Measurements from ENCODE around the gene CAPN14.

CAPN14 gene

GRCh38 chr2:31139671-31140070, 77.6 kb downstream of the CAPN14 start:
- no peak for DNase-seq (ENCODE audit: low spot score)

DNA sequence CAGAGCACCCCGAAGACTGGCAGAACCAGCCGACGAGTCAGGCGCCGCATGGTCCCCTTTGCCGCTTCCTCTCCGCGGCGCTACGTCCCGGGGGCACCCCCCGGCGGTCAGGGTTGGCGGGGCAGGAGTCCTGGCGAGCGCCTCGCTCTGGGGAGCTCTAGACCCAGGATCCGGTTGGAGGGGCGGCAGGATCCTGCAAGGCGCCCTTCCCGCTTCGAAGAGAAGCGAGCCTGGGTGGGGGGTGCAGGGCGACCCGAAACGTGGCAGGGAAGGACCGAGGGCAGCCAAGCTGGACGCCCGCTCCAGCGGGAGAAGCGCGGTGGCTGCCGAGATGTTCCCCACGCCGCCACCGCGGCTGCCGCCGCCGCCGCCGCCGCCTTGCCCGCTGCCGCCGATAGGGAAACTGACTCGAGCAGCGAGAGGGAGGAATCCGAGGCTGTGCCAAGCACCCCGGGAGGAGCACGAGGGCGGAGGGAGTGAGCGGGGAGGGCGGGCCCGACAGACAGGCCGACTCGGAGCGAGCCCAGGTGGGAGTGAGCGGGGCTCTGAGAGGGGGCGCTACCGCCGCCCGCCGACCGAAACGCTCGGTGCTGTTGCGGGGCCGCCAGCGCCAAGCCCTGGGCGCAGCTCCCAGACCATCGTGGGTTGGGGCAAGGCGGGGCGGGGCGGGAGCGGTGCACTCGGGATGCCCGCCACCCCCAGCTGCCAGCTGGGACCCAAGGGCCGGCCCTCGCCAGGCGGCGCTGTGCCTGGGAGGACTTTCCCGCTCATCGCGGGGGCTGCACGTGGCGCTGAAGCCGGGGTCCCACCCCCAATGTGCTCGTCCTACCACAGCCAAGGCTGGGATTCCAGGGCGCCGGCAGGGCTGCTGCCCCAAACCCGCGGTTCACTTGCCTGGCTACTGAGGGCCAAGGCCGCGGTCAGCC, 79.0 kb downstream of the CAPN14 start, which contains the start of gene GALNT14:
GALNT14 (minus strand) TSS at position 404 of the 926 bp plus-strand sequence; CDS start at position 50, 354 bp downstream.
- no peak for DNase-seq (ENCODE audit: low spot score)

- no peak for DNase-seq (ENCODE audit: low spot score)
These were observed 79.9 kb downstream of the CAPN14 start for GRCh38 chr2:31137211-31138036.

DNA sequence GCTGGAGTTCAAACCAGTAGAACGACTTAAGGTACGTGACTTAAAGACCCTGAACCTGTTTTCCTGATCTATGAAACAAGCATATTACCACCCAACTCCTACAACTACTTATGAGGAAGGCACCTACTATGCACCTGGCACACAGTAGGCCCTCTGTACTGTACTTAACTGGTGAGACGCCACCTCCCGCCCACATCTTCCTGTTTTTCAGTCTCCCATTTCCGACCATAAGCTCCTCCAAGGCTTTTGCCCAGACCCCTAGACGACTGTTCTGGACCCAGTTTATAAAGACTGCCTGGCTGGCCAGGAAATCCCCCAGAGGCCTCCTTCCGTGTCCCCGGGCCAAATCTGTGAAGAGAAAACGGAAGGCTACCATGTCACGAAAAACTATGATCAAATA, 80.6 kb downstream of the CAPN14 start:
- DNase-seq (ENCODE audit: low spot score) = no peak

DNA sequence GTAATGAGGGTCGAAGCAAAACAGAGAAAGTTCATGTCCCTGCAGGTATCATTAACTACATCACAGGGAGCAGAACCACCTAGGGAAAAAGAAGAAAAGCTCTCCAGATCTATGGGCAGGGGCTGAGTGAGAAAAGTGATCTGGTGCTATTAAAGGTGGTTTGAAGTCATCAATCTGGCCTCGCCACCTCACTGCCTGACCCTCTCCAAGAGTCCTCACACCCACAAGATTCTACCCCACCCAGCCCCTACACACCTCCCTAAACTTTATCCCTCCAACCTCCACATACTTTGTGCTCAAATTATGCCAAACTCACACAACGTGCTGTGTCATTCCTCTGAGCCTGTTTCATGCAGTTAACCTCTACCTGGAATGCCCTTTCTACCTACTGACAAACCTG, 81.3 kb downstream of the CAPN14 start:
- no peak for DNase-seq (ENCODE audit: low spot score)

DNA sequence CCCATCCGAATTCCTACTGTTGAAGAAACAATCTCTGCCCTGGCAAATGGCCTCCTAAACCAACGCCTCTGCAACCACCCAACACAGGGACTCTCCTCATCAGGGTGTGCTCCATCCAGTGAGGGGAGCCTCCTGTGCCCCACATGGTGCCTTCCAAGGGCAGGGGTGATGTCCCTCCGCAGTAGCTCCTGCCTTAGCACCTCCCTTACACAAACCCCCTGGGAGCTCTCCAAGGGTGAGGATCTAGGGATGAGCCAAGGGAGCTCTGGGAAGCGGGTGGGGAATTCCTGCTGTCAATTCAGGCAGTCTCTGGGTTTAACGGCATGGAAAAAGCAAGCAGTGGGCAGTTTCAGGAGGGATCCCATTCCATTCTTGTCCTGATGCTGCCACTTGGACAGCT, 82.8 kb downstream of the CAPN14 start:
- DNase-seq (ENCODE audit: low spot score) = no peak

DNA sequence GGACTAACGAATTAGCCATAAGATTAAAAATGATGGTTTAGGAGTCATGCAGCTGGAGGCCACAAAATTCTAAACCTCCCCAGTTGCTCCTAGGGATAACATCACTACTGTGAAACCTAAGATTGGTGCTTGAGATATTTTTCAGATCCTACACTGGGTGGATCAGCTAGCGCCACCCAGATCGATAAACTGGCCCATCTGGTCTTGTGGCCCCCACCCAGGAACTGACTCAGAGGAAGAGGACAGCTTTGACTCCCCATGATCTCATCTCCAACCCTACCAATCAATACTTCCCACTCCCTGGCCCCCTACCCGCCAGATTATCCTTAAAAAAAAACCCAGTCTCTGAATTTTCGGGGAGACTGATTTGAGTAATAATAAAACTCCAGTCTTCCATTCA, 84.5 kb downstream of the CAPN14 start:
- DNase-seq (ENCODE audit: low spot score) = no peak

DNA sequence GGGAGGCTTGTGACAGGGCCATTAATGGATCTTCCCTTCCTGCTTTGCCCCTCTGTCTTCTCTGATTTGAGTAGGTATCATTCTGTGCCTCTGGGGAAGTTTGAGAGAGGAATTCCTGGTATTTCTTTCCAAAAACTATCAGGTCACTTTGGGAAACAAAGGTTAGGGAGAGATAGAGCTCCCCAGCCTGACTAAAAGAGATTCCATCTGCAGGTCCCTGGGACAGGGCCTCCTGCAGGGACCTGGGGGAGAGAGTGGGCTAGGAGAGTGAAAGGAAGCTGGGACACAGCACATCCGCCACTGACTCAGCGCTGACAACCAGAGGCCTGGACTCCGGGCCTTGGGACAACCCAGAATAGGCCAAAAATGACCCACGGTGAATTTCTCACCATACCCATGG, 85.4 kb downstream of the CAPN14 start:
- no peak for DNase-seq (ENCODE audit: low spot score)

DNA sequence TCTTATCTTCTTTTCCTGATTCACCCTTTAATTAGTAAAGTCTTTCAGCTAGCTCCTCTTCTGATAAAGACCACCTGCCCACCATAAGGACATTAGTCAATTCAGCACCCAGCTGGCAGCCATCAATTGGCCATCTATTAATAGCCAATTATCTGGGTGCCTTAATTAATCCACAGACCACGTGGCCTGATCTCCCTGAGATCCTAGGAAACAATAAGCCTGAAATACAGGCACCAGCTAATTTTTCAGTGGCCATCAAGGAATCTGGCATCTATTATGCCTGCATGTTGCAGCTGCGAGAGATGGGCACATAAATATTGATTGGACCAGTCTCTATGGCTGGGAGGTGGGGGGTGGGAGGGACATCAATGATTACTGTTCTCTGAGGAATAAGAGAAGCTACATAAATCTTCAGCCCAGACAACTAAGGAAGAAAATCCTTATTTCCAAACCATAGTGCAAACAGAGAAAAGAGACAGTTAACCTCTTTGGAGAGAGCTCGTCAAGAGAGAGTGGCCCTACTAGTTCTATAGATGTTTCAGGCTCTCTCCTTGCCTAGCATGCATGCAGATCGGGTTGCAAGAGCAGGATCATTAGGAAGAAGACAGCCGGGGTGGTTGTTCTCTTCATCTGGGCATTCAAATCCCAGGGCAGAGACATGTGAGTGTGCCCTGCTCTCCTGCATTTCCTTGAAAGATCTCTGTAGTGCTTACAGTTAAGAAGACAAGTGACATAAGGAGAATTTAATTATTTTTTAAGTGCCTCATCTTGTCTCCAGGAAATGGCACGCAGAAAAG, 87.7 kb downstream of the CAPN14 start:
- DNase-seq (ENCODE audit: low spot score) = no peak

DNA sequence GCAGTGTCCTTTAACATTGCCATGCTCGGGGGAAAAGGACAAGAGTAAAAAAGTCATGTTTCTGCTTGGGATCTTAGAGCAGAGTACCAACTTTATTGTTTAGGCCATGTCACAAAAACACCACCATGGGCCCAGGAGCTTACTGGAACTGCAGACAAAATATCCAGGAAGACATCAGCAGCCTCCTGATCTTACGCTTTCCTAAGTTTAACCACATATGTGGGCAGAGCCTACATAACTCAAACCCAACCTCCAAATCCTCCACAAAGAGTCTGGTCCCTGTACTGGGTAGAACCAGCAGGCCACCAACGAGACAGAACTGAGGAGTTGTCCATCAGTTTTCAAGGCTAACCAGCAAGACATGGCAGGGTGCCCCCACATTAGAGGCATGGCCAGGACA, 89.4 kb downstream of the CAPN14 start:
- no peak for DNase-seq (ENCODE audit: low spot score)

- no peak for DNase-seq (ENCODE audit: low spot score)
These were observed 91.2 kb downstream of the CAPN14 start for GRCh38 chr2:31125918-31126695.

DNA sequence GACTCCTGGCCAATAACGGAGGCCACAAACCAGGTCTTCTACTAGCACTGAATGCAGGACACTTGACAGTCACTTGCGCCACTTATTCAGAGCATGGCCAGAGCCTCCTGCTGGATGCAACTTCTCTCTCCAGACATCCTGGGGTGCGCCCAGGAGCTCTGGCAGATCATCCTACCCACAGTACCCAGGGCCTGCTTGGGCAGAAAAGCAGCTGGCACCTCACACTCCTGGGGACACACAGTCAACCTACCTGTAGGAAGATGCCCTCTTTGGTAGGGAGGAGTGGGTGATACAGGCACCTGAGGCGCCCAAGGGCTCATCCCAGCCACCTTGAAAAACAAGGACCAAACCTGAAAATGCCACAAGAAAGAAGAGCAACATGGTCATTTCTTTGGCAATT, 92.4 kb downstream of the CAPN14 start:
- no peak for DNase-seq (ENCODE audit: low spot score)
